IMR-90 (cell line): ENCODE data around the gene OXSM. TPM values are rescaled to one million over a fixed set of nuclear protein-coding genes. Genes with fewer than 3 reads are reported as not detected.

Source experiments
- ATAC-seq: fragments of 200-7000 bp; cut with Tn5 transposase; 2 replicates; pipeline ENCODE4 v1.9.1; 2020; ENCODE audit warnings: low read depth, mild to moderate bottlenecking, moderate library complexity
- BruUV-seq: library from RNA; stranded (reverse); fragments of 400-500 nt; replicated peaks from 2 replicates; lab custom pipeline; 2021; lab: Mats Ljungman, UMichigan
- CTCF ChIA-PET: fragments of 300-600 bp; formaldehyde crosslinking; extraction: SDS; loops from one replicate; lab custom pipeline; 2021; ENCODE audit warnings: antibody characterized with exemption; lab: Yijun Ruan, JAX
- POLR2A ChIA-PET: fragments of 300-600 bp; sonication (Branson Sonifier 250); formaldehyde crosslinking; loops from one replicate; lab custom pipeline; 2022; ENCODE audit warnings: antibody characterized with exemption; ENCODE audit not compliant: unreplicated experiment; lab: Charles Lee
- DNase-seq: peaks from one replicate; pipeline ENCODE4 v3.0.0; 2013
- H2AFZ ChIP-seq: replicated peaks from 2 replicates; pipeline ENCODE3; 2013; ENCODE audit warnings: low read length, mild to moderate bottlenecking; ENCODE audit not compliant: poor library complexity
- H2AK5ac ChIP-seq: 2 replicates; pipeline ENCODE4 v1.6.1; 2013; ENCODE audit warnings: low read depth, low read length, inconsistent platforms
- H2AK9ac ChIP-seq: replicated peaks from 2 replicates; pipeline ENCODE3; 2013; ENCODE audit warnings: mild to moderate bottlenecking, low read depth, low read length, moderate library complexity; ENCODE audit not compliant: poor library complexity
- H2BK120ac ChIP-seq: 2 replicates; pipeline ENCODE4 v1.6.1; 2013; ENCODE audit warnings: low read depth, low read length, inconsistent platforms
- H2BK15ac ChIP-seq: 3 replicates; pipeline ENCODE4 v1.6.1; 2013; ENCODE audit warnings: low read depth, low read length, inconsistent platforms
- H2BK20ac ChIP-seq: 2 replicates; pipeline ENCODE4 v1.6.1; 2013; ENCODE audit warnings: low read depth, mild to moderate bottlenecking, inconsistent platforms, low read length, moderate library complexity
- H2BK5ac ChIP-seq: 2 replicates; pipeline ENCODE4 v1.6.1; 2013; ENCODE audit warnings: mild to moderate bottlenecking, low read depth, low read length, inconsistent platforms; ENCODE audit not compliant: poor library complexity, severe bottlenecking
- H3K14ac ChIP-seq: replicated peaks from 2 replicates; pipeline ENCODE4 v1.6.1; 2013; ENCODE audit warnings: low read depth, low read length, inconsistent platforms
- H3K18ac ChIP-seq: 2 replicates; pipeline ENCODE4 v1.6.1; 2013; ENCODE audit warnings: low read depth, low read length, control low read depth
- H3K23ac ChIP-seq: 2 replicates; pipeline ENCODE4 v1.6.1; 2013; ENCODE audit warnings: low read depth, low read length, inconsistent platforms
- H3K27ac ChIP-seq: 2 replicates; pipeline ENCODE4 v1.5.1; 2013; ENCODE audit warnings: mild to moderate bottlenecking, control low read depth, low read length; ENCODE audit not compliant: insufficient read depth
- H3K27me3 ChIP-seq: 2 replicates; pipeline ENCODE4 v1.6.1; 2013; ENCODE audit warnings: low read length; ENCODE audit not compliant: control insufficient read depth, insufficient read depth
- H3K36me3 ChIP-seq: 2 replicates; pipeline ENCODE4 v1.6.1; 2013; ENCODE audit warnings: low read length, mixed read lengths; ENCODE audit not compliant: control insufficient read depth, insufficient read depth
- H3K4ac ChIP-seq: 2 replicates; pipeline ENCODE4 v1.6.1; 2013; ENCODE audit warnings: low read depth, low read length, inconsistent platforms
- H3K4me1 ChIP-seq: 2 replicates; pipeline ENCODE4 v1.6.1; 2013; ENCODE audit warnings: low read length, mixed read lengths; ENCODE audit not compliant: control insufficient read depth, insufficient read depth
- H3K4me2 ChIP-seq: 2 replicates; pipeline ENCODE4 v1.6.1; 2013; ENCODE audit warnings: low read depth, mild to moderate bottlenecking, control low read depth, low read length, moderate library complexity
- H3K4me3 ChIP-seq: 2 replicates; pipeline ENCODE4 v1.5.1; 2013; ENCODE audit warnings: low read depth, mild to moderate bottlenecking, control low read depth, low read length, moderate library complexity; ENCODE audit not compliant: insufficient read depth
- H3K56ac ChIP-seq: 2 replicates; pipeline ENCODE4 v1.6.1; 2013; ENCODE audit warnings: low read length, inconsistent platforms; ENCODE audit not compliant: insufficient read depth; ENCODE audit errors: extremely low read depth
- H3K79me1 ChIP-seq, 2 experiments: 2 replicates each; pipeline ENCODE4 v1.6.1; 2013; ENCODE audit warnings: low read length in 2 of 2, inconsistent platforms in 1 of 2, low read depth in 1 of 2
- H3K9ac ChIP-seq: 2 replicates; pipeline ENCODE4 v1.6.1; 2013; ENCODE audit warnings: low read depth, low read length, control low read depth
- H3K9me1 ChIP-seq: 2 replicates; pipeline ENCODE4 v1.6.1; 2013; ENCODE audit warnings: low read length, inconsistent platforms; ENCODE audit not compliant: insufficient read depth
- H3K9me3 ChIP-seq: 2 replicates; pipeline ENCODE4 v1.6.1; 2013; ENCODE audit warnings: low read length; ENCODE audit not compliant: control insufficient read depth, insufficient read depth
- H4K20me1 ChIP-seq: 2 replicates; pipeline ENCODE4 v1.6.1; 2013; ENCODE audit warnings: low read length, inconsistent platforms; ENCODE audit not compliant: insufficient read depth
- H4K5ac ChIP-seq: 2 replicates; pipeline ENCODE4 v1.6.1; 2013; ENCODE audit warnings: mild to moderate bottlenecking, low read depth, low read length, control low read depth
- H4K8ac ChIP-seq, 2 experiments: 2 replicates each; pipeline ENCODE4 v1.6.1; 2013; ENCODE audit warnings: low read depth in 2 of 2, low read length in 2 of 2, control low read depth in 1 of 2, inconsistent platforms in 1 of 2
- H4K91ac ChIP-seq: 2 replicates; pipeline ENCODE4 v1.6.1; 2013; ENCODE audit warnings: low read depth, low read length, inconsistent platforms; ENCODE audit not compliant: insufficient read depth
- BHLHE40 ChIP-seq: fragments of 150-350 bp; IDR thresholded peaks from 2 replicates; pipeline ENCODE4 v1.6.1; 2016; ENCODE audit warnings: mild to moderate bottlenecking, low read depth, low read length
- MAFK ChIP-seq: IDR thresholded peaks from 2 replicates; pipeline ENCODE4 v1.6.1; 2012; ENCODE audit warnings: low read depth, low read length, improper control_type of control experiment
- WGBS, 2 experiments: methylation state at CpG; one replicate each; pipeline versions ENCODE4 v1.1.5 to v1.1.7; 2013; ENCODE audit warnings: missing lambda C conversion rate in 2 of 2; ENCODE audit not compliant: insufficient read length in 1 of 2; ENCODE audit errors: extremely low coverage in 2 of 2; 5-methylcytosine and 5-hydroxymethylcytosine counted together
- dilution Hi-C: fragments of 300-500 bp; cut with HindIII; formaldehyde crosslinking; loops from one replicate; pipeline ENCODE4 v1.14.3; 2018; ENCODE audit warnings: low sequenced_read_pairs; ENCODE audit not compliant: unreplicated experiment
- in situ Hi-C: fragments of 300-500 bp; cut with MboI; formaldehyde crosslinking; loops from 3 replicates; pipeline ENCODE4 v1.14.3; 2019; ENCODE audit warnings: low sequenced_read_pairs, inconsistent platforms, mixed read lengths
- intact Hi-C: fragments of 100-400 bp; cut with micrococcal nuclease; formaldehyde crosslinking; loops from 2 replicates; pipeline ENCODE4 v1.10.0; 2022
- polyA plus RNA-seq, 3 experiments: library from polyadenylated mRNA; depleted of rRNA; stranded (reverse); fragments of >200 nt; gene quantifications; 2 replicates each; pipeline ENCODE4 v1.2.3, GENCODE V29; 2012; ENCODE audit warnings: low replicate concordance in 1 of 3
- total RNA-seq: library from RNA; depleted of rRNA; stranded (reverse); fragments of >200 nt; gene quantifications from 2 replicates; pipeline ENCODE4 v1.2.3, GENCODE V29; 2012

The OXSM gene
- total and polyA plus RNA-seq, 2 of the 4 experiments (the other 2 are of a cell fraction), result 11.4 to 15.4 TPM

DNA sequence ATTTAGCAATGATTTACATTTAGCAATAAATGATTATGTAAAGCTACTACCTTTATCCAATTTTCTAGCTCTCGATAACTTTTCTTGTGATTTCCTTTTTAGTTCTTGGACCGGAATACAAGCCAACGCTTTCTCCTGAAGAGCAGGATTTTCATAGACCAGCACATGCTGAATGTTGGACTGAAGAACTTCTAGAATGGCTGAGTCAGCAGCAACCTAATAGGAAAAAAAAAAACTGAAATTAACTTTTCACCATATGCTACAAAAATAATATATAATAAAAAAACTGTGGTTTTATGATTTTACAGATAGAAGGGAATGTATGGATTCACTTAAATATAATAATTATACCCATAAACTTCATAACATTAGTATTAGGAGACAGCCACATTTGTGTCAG lies 38.8 kb upstream of the OXSM start:
- H3K14ac ChIP-seq, result no peak overlapping the region
- no peak overlapping the region for H3K56ac ChIP-seq
- H3K23ac ChIP-seq, result no peak overlapping the region
- H2BK120ac ChIP-seq, result no peak overlapping the region
- peaks cover 13% of the 10 kb centered on the region; the same call in 1 of the 2 replicates for H3K36me3 ChIP-seq
- ChIA-PET CTCF (no interaction called here), POLR2A (no interaction called here)
- no peak overlapping the region for H4K8ac ChIP-seq
- no peaks in the 10 kb centered on the region for H3K4me1 ChIP-seq
- no peaks in the 10 kb centered on the region for H4K20me1 ChIP-seq
- H3K4ac ChIP-seq, result no peak overlapping the region
- no peak overlapping the region for H2BK15ac ChIP-seq
- no peaks in the 10 kb centered on the region for H3K27me3 ChIP-seq
- no peak overlapping the region for H3K9ac ChIP-seq
- no peak overlapping the region for H3K4me3 ChIP-seq
- H2AK5ac ChIP-seq, result no peak overlapping the region
- TF ChIP-seq MAFK (peak; percentile 85), BHLHE40 (no peak)
- intact Hi-C loops (no loop called here), in situ Hi-C loops (no loop called here), dilution Hi-C loops (no loop called here)
- no peak overlapping the region for H4K91ac ChIP-seq
- DNase-seq (no peak), ATAC-seq (no peak)
- no peak overlapping the region for H4K5ac ChIP-seq
- no peak overlapping the region for H2AK9ac ChIP-seq
- no peaks in the 10 kb centered on the region; the same call in 1 of the 2 replicates for H3K9me1 ChIP-seq
- BruUV-seq, result no TSS peak
- WGBS, 2 experiments, result no CpG with 5 or more reads among the region's 3 CpGs
- H3K27ac ChIP-seq, result no peak overlapping the region
- H3K4me2 ChIP-seq, result no peak overlapping the region
- peaks cover 0 to 5% of the 10 kb centered on the region in 2 experiments; a peak in 2 of 4 replicates for H3K79me1 ChIP-seq
- no peak overlapping the region for H2BK5ac ChIP-seq
- H3K18ac ChIP-seq, result no peak overlapping the region
- H2BK20ac ChIP-seq, result no peak overlapping the region
- no peak overlapping the region for H2AFZ ChIP-seq
- no peaks in the 10 kb centered on the region for H3K9me3 ChIP-seq
